Activated CD4-positive, alpha-beta T cell treated with anti-CD3 and anti-CD28 coated beads, Interleukin-2, amount 10 ng/mL, durations not matched to agents 7 days and 5 days (primary cell): ENCODE results near the gene ACOXL. TPM values are rescaled to one million over a fixed set of nuclear protein-coding genes. Genes with fewer than 3 reads are reported as not detected.

Source experiments
- CTCF ChIA-PET: fragments of 350-600 bp; sonication (Branson Sonifier 250); formaldehyde crosslinking; loops from one replicate; lab custom pipeline; 2021; ENCODE audit warnings: antibody characterized with exemption; lab: Charles Lee
- POLR2A ChIA-PET: fragments of 350-600 bp; sonication (Branson Sonifier 250); formaldehyde crosslinking; loops from one replicate; lab custom pipeline; 2021; ENCODE audit warnings: antibody characterized with exemption; lab: Charles Lee
- DNase-seq: peaks from one replicate; pipeline ENCODE4 v3.0.0-alpha.2; 2020
- H3K27ac Mint-ChIP-seq: one replicate; pipeline ENCODE4 v1.8.0; 2021; ENCODE audit warnings: mild to moderate bottlenecking, moderate library complexity, mixed read lengths
- H3K27me3 Mint-ChIP-seq: one replicate; pipeline ENCODE4 v1.8.0; 2021; ENCODE audit warnings: mixed read lengths
- H3K36me3 Mint-ChIP-seq: one replicate; pipeline ENCODE4 v1.8.0; 2021; ENCODE audit warnings: low read depth, mixed read lengths
- H3K4me1 Mint-ChIP-seq: one replicate; pipeline ENCODE4 v1.8.0; 2021; ENCODE audit warnings: mixed read lengths
- H3K4me3 Mint-ChIP-seq: one replicate; pipeline ENCODE4 v1.8.0; 2021; ENCODE audit warnings: mild to moderate bottlenecking, moderate library complexity, mixed read lengths
- H3K9me3 Mint-ChIP-seq: one replicate; pipeline ENCODE4 v1.8.0; 2021; ENCODE audit warnings: mixed read lengths
- total RNA-seq, 2 experiments: library from RNA; stranded (reverse); gene quantifications; one replicate each; pipeline ENCODE4 v1.2.3, GENCODE V29; 2021

ACOXL gene
- total RNA-seq, 2 experiments from 2014 or later = 0.15 TPM; not detected in 1

GRCh38 chr2:110995911-110996310 lies 263.5 kb downstream of the ACOXL start:
- Mint-ChIP-seq H3K4me1 (peaks cover 9% of the 10 kb centered on the region), H3K36me3 (no peaks in the 10 kb centered on the region), H3K27me3 (peaks cover 23% of the 10 kb centered on the region), H3K27ac (no peak overlapping the region), H3K4me3 (no peak overlapping the region), H3K9me3 (peaks cover 2% of the 10 kb centered on the region)
- no peak for DNase-seq
- CTCF ChIA-PET = no interaction called here
- POLR2A ChIA-PET = no interaction called here

GRCh38 chr2:110997331-110998045 lies 265.1 kb downstream of the ACOXL start:
- no peak for DNase-seq
- no peaks in the 10 kb centered on the region for H3K36me3 Mint-ChIP-seq
- H3K4me3 Mint-ChIP-seq = no peak overlapping the region
- CTCF ChIA-PET = no interaction called here
- POLR2A ChIA-PET = no interaction called here
- H3K27ac Mint-ChIP-seq = no peak overlapping the region
- no peaks in the 10 kb centered on the region for H3K9me3 Mint-ChIP-seq
- H3K27me3 Mint-ChIP-seq = peaks cover 25% of the 10 kb centered on the region
- peaks cover 9% of the 10 kb centered on the region for H3K4me1 Mint-ChIP-seq

- H3K9me3 Mint-ChIP-seq = no peaks in the 10 kb centered on the region
- ChIA-PET CTCF (no interaction called here), POLR2A (no interaction called here)
- no peak overlapping the region for H3K4me3 Mint-ChIP-seq
- H3K36me3 Mint-ChIP-seq = no peaks in the 10 kb centered on the region
- peaks cover 22% of the 10 kb centered on the region for H3K27me3 Mint-ChIP-seq
- no peak for DNase-seq
- H3K4me1 Mint-ChIP-seq = peaks cover 9% of the 10 kb centered on the region
- no peak overlapping the region for H3K27ac Mint-ChIP-seq
Observed at GRCh38 chr2:110998311-110998710, 265.9 kb downstream of the ACOXL start.

DNA sequence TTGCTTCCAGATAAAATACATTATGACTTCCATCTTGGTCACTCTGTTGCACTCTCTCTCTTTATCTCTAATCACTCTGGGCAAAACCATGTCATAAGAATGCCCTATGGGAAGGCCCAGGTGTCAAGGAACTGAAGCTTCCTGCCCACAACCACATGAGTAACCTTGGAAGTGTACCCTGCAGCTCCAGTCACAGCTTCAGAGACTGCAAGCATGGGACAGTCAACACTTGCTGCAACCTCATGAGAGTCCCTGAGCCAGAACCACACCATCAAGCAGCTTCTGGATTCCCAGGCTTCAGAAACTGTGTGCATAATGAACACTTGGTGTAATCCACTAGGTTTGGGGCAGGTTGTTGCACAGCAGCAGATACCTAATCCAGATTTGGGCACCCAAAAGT lies 267.3 kb downstream of the ACOXL start:
- no peak for DNase-seq
- Mint-ChIP-seq H3K27ac (no peak overlapping the region), H3K4me1 (peaks cover 2% of the 10 kb centered on the region), H3K27me3 (peaks cover 16% of the 10 kb centered on the region), H3K9me3 (no peaks in the 10 kb centered on the region), H3K4me3 (no peak overlapping the region), H3K36me3 (no peaks in the 10 kb centered on the region)
- ChIA-PET CTCF (interaction anchor here (1.1 kb wide), 1 partner anchor 10 kb away, joined by 3 read pairs; no protein-coding TSS in a partner anchor), POLR2A (no interaction called here)

DNA sequence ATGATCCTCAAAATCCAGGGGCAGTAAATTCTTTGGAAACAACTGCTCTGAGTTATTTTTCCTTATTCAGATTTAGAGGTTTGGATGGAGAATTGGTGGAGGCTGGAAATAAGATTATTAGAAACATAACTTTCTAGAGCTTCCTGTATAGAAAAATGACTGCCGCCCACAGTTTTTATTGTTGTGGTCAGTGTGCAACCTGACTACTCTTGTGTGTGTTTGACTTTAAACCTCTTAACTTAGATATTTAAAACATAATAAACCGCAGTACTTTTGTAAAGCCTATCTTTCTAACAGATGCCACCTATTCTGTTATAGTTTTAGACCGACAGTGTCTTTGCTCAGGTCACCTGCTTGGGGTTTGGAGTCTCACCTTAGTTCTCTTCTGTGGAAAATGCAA lies 272.9 kb downstream of the ACOXL start:
- no peak overlapping the region for H3K4me3 Mint-ChIP-seq
- no peak overlapping the region for H3K27ac Mint-ChIP-seq
- no peaks in the 10 kb centered on the region for H3K36me3 Mint-ChIP-seq
- ChIA-PET CTCF (no interaction called here), POLR2A (no interaction called here)
- no peaks in the 10 kb centered on the region for H3K9me3 Mint-ChIP-seq
- no peaks in the 10 kb centered on the region for H3K4me1 Mint-ChIP-seq
- peaks cover 26% of the 10 kb centered on the region for H3K27me3 Mint-ChIP-seq
- DNase-seq = no peak

GRCh38 chr2:111005821-111006220 lies 273.4 kb downstream of the ACOXL start:
- H3K4me3 Mint-ChIP-seq = no peak overlapping the region
- ChIA-PET CTCF (no interaction called here), POLR2A (no interaction called here)
- peaks cover 23% of the 10 kb centered on the region for H3K27me3 Mint-ChIP-seq
- H3K9me3 Mint-ChIP-seq = no peaks in the 10 kb centered on the region
- no peak for DNase-seq
- no peak overlapping the region for H3K27ac Mint-ChIP-seq
- H3K4me1 Mint-ChIP-seq = no peaks in the 10 kb centered on the region
- H3K36me3 Mint-ChIP-seq = no peaks in the 10 kb centered on the region

- ChIA-PET CTCF (no interaction called here), POLR2A (no interaction called here)
- Mint-ChIP-seq H3K4me1 (no peaks in the 10 kb centered on the region), H3K36me3 (no peaks in the 10 kb centered on the region), H3K4me3 (no peak overlapping the region), H3K27ac (no peak overlapping the region), H3K27me3 (peaks cover 22% of the 10 kb centered on the region), H3K9me3 (peaks cover 4% of the 10 kb centered on the region)
- no peak for DNase-seq
Observed at GRCh38 chr2:111007757-111008688, 275.6 kb downstream of the ACOXL start.

GRCh38 chr2:111011218-111011617 lies 278.8 kb downstream of the ACOXL start:
- ChIA-PET CTCF (no interaction called here), POLR2A (no interaction called here)
- Mint-ChIP-seq H3K4me3 (no peak overlapping the region), H3K9me3 (peaks cover 6% of the 10 kb centered on the region), H3K27me3 (peaks cover 32% of the 10 kb centered on the region), H3K27ac (no peak overlapping the region), H3K4me1 (no peaks in the 10 kb centered on the region), H3K36me3 (no peaks in the 10 kb centered on the region)
- no peak for DNase-seq

GRCh38 chr2:111015283-111015995 lies 283.1 kb downstream of the ACOXL start:
- Mint-ChIP-seq H3K4me3 (no peak overlapping the region), H3K4me1 (no peaks in the 10 kb centered on the region), H3K9me3 (peaks cover 6% of the 10 kb centered on the region), H3K27ac (no peak overlapping the region), H3K36me3 (no peaks in the 10 kb centered on the region), H3K27me3 (peaks cover 15% of the 10 kb centered on the region)
- no peak for DNase-seq
- ChIA-PET POLR2A (no interaction called here), CTCF (no interaction called here)

- H3K36me3 Mint-ChIP-seq = no peaks in the 10 kb centered on the region
- no peak for DNase-seq
- no peak overlapping the region for H3K4me3 Mint-ChIP-seq
- ChIA-PET POLR2A (no interaction called here), CTCF (no interaction called here)
- peaks cover 2% of the 10 kb centered on the region for H3K9me3 Mint-ChIP-seq
- no peak overlapping the region for H3K27ac Mint-ChIP-seq
- no peaks in the 10 kb centered on the region for H3K4me1 Mint-ChIP-seq
- peaks cover 12% of the 10 kb centered on the region for H3K27me3 Mint-ChIP-seq
Observed at GRCh38 chr2:111017034-111017622, 284.8 kb downstream of the ACOXL start.

DNA sequence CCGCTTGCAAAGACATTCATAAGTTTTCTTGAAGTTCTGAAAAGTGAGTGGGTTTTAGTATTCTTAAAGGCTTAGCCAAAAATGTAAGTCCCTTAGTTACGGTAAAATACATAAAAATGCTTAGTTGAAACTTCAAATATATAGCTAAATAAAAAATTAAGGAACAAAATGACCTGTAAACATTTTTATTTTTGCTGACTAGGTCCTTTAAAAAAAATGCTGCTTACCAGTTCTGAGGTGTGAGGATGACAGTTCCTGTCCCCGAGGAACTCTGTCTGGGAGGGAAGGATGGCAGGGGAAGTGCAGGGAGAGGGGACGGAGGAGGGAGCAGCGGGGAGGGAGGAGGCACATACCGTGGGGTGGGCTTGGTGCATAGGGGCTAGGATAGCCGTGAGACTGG lies 285.5 kb downstream of the ACOXL start:
- DNase-seq = no peak
- Mint-ChIP-seq H3K4me3 (no peak overlapping the region), H3K27me3 (peaks cover 13% of the 10 kb centered on the region), H3K36me3 (no peaks in the 10 kb centered on the region), H3K4me1 (no peaks in the 10 kb centered on the region), H3K27ac (no peak overlapping the region), H3K9me3 (peaks cover 2% of the 10 kb centered on the region)
- CTCF ChIA-PET = no interaction called here
- POLR2A ChIA-PET = no interaction called here

- Mint-ChIP-seq H3K36me3 (no peaks in the 10 kb centered on the region), H3K4me3 (no peak overlapping the region), H3K27me3 (peaks cover 16% of the 10 kb centered on the region), H3K4me1 (no peaks in the 10 kb centered on the region), H3K27ac (no peak overlapping the region), H3K9me3 (no peaks in the 10 kb centered on the region)
- ChIA-PET POLR2A (no interaction called here), CTCF (no interaction called here)
- no peak for DNase-seq
Observed at GRCh38 chr2:111019381-111019780, 287.0 kb downstream of the ACOXL start.
